ENCODE measurements around the gene NDUFB10.

The NDUFB10 gene

GRCh38 chr16:2008631-2009163 lies 49.4 kb downstream of the NDUFB10 start:
- peak overlapping the region; percentile 88 for H3K4me3 ChIP-seq (ENCODE audit: low read depth, low read length)
- H3K36me3 ChIP-seq (ENCODE audit: control insufficient read depth, insufficient read depth, low read length), result peaks cover 6% of the 10 kb centered on the region
- peak overlapping the region; percentile 69 for H3K27ac ChIP-seq (ENCODE audit: low read depth, low read length)
- peaks cover 27% of the 10 kb centered on the region for H3K4me1 ChIP-seq (ENCODE audit: control insufficient read depth, insufficient read depth, low read length)
- no peaks in the 10 kb centered on the region for H3K9me3 ChIP-seq (ENCODE audit: control insufficient read depth, insufficient read depth, low read length)
- peak overlapping the region; percentile 73; the same call in 1 of the 2 replicates for H3K9ac ChIP-seq (ENCODE audit: low read depth, low read length)
- H3K27me3 ChIP-seq (ENCODE audit: control insufficient read depth, insufficient read depth, low read length), result no peaks in the 10 kb centered on the region

- Histone ChIP-seq H3K36me3 (ENCODE audit: control insufficient read depth, insufficient read depth, low read length) (peaks cover 6% of the 10 kb centered on the region), H3K4me3 (ENCODE audit: low read depth, low read length) (peak overlapping the region; percentile 88), H3K4me1 (ENCODE audit: control insufficient read depth, insufficient read depth, low read length) (peaks cover 25% of the 10 kb centered on the region), H3K27ac (ENCODE audit: low read depth, low read length) (peak overlapping the region; percentile 69), H3K9me3 (ENCODE audit: control insufficient read depth, insufficient read depth, low read length) (no peaks in the 10 kb centered on the region), H3K27me3 (ENCODE audit: control insufficient read depth, insufficient read depth, low read length) (no peaks in the 10 kb centered on the region), H3K9ac (ENCODE audit: low read depth, low read length) (peak overlapping the region; percentile 73; the same call in 1 of the 2 replicates)
Observed at GRCh38 chr16:2009164-2009711, 49.9 kb downstream of the NDUFB10 start.

- no peaks in the 10 kb centered on the region for H3K27me3 ChIP-seq (ENCODE audit: control insufficient read depth, insufficient read depth, low read length)
- peak within 1 kb of the TSS; percentile 90 for H3K27ac ChIP-seq (ENCODE audit: low read depth, low read length)
- peaks cover 6% of the 10 kb centered on the region for H3K36me3 ChIP-seq (ENCODE audit: control insufficient read depth, insufficient read depth, low read length)
- peak within 1 kb of the TSS; percentile 95 for H3K4me3 ChIP-seq (ENCODE audit: low read depth, low read length)
- H3K9ac ChIP-seq (ENCODE audit: low read depth, low read length), result peak within 1 kb of the TSS; percentile 88
- H3K9me3 ChIP-seq (ENCODE audit: control insufficient read depth, insufficient read depth, low read length), result no peaks in the 10 kb centered on the region
- peaks cover 20% of the 10 kb centered on the region for H3K4me1 ChIP-seq (ENCODE audit: control insufficient read depth, insufficient read depth, low read length)
Observed at GRCh38 chr16:2009791-2010510, 50.6 kb downstream of the NDUFB10 start, which contains the start of gene ZNF598. Gene ZNF598, minus strand, starts transcription at chr16:2009821.
